A673 (cell line): Measurements from ENCODE around the gene WDR26. TPM values are rescaled to one million over a fixed set of nuclear protein-coding genes. Genes with fewer than 3 reads are reported as not detected.

Experiments
- BruUV-seq: library from RNA; stranded (reverse); fragments of 400-500 nt; replicated peaks from 2 replicates; lab custom pipeline; 2021; lab: Mats Ljungman, UMichigan
- CTCF ChIA-PET: fragments of 300-600 bp; sonication (Branson Sonifier 250); formaldehyde crosslinking; loops from one replicate; lab custom pipeline; 2022; ENCODE audit warnings: antibody characterized with exemption; lab: Charles Lee
- POLR2A ChIA-PET: fragments of 300-600 bp; sonication (Branson Sonifier 250); formaldehyde crosslinking; loops from one replicate; lab custom pipeline; 2022; ENCODE audit warnings: antibody characterized with exemption; ENCODE audit not compliant: low non-redundant PET; lab: Charles Lee
- DNase-seq: peaks from one replicate; pipeline ENCODE4 v3.0.0-alpha.2; 2015; ENCODE audit warnings: low spot score
- H3K27ac ChIP-seq: fragments of 200-600 bp; sonication (generic); 2 replicates; pipeline ENCODE4 v1.5.1; 2016; ENCODE audit warnings: mixed run types, low read depth, mild to moderate bottlenecking, mixed read lengths, antibody characterized with exemption, low read length; ENCODE audit not compliant: poor library complexity, severe bottlenecking
- H3K27me3 ChIP-seq: fragments of 200-600 bp; sonication (generic); replicated peaks from 2 replicates; pipeline ENCODE4 v1.6.1; 2017; ENCODE audit warnings: mixed run types, low read depth, mild to moderate bottlenecking, mixed read lengths, antibody characterized with exemption, low read length; ENCODE audit not compliant: insufficient read depth, poor library complexity
- H3K36me3 ChIP-seq: fragments of 200-600 bp; sonication (generic); 2 replicates; pipeline ENCODE4 v1.6.1; 2016; ENCODE audit warnings: mixed run types, mild to moderate bottlenecking, mixed read lengths, antibody characterized with exemption, low read length; ENCODE audit not compliant: insufficient read depth, poor library complexity, severe bottlenecking
- H3K4me1 ChIP-seq: fragments of 200-600 bp; sonication (generic); 2 replicates; pipeline ENCODE4 v1.6.1; 2017; ENCODE audit warnings: mixed run types, mild to moderate bottlenecking, mixed read lengths, antibody characterized with exemption, low read length; ENCODE audit not compliant: insufficient read depth, poor library complexity, severe bottlenecking
- H3K4me3 ChIP-seq: fragments of 200-600 bp; sonication (generic); 2 replicates; pipeline ENCODE4 v1.5.1; 2016; ENCODE audit warnings: low read depth, mixed run types, mild to moderate bottlenecking, mixed read lengths, low read length; ENCODE audit not compliant: poor library complexity, severe bottlenecking
- H3K9me3 ChIP-seq: fragments of 200-600 bp; sonication (generic); 2 replicates; pipeline ENCODE4 v1.6.1; 2016; ENCODE audit warnings: mixed run types, low read depth, mild to moderate bottlenecking, mixed read lengths, antibody characterized with exemption, low read length; ENCODE audit not compliant: poor library complexity, severe bottlenecking
- CTCF ChIP-seq: fragments of 300-800, 200-600 bp; sonication (generic); conservative IDR thresholded peaks from 2 replicates; pipeline ENCODE4 v1.5.1; 2017; ENCODE audit warnings: low read depth, mild to moderate bottlenecking, antibody characterized with exemption, low read length, moderate library complexity, mixed read lengths
- EZH2 ChIP-seq: fragments of 200-600 bp; sonication (generic); IDR thresholded peaks from 2 replicates; pipeline ENCODE4 v1.6.1; 2017; ENCODE audit warnings: borderline replicate concordance, low read depth, mild to moderate bottlenecking, mixed read lengths, antibody characterized with exemption, low read length; ENCODE audit not compliant: poor library complexity, severe bottlenecking
- intact Hi-C: fragments of 100-400 bp; cut with micrococcal nuclease; formaldehyde crosslinking; loops from one replicate; pipeline ENCODE4 v1.10.0; 2022; ENCODE audit not compliant: unreplicated experiment
- total RNA-seq: library from RNA; stranded (reverse); gene quantifications from 2 replicates; pipeline ENCODE4 v1.2.3, GENCODE V29; 2021

The WDR26 gene
- total RNA-seq, 1 experiment from 2014 or later: 73.5 TPM

GRCh38 chr1:224433701-224434672 is 610 bp downstream of the WDR26 start:
- Histone ChIP-seq H3K4me3 (peak overlapping the region; percentile 75), H3K9me3 (no peaks in the 10 kb centered on the region), H3K4me1 (peaks cover 38% of the 10 kb centered on the region), H3K36me3 (peaks cover 18% of the 10 kb centered on the region), H3K27me3 (no peaks in the 10 kb centered on the region), H3K27ac (peak overlapping the region; percentile 83)
- peak; percentile 35 for DNase-seq
- CTCF ChIA-PET: no interaction called here
- POLR2A ChIA-PET: no interaction called here
- intact Hi-C loops: no loop called here
- BruUV-seq: no TSS peak
- no peak for TF ChIP-seq CTCF
- no peak for TF ChIP-seq EZH2

GRCh38 chr1:224433041-224433691 is 1.4 kb downstream of the WDR26 start:
- H3K4me1 ChIP-seq: peaks cover 38% of the 10 kb centered on the region
- DNase-seq: peak; percentile 22
- no peaks in the 10 kb centered on the region for H3K9me3 ChIP-seq
- TF ChIP-seq CTCF (no peak), EZH2 (no peak)
- peak overlapping the region; percentile 75 for H3K4me3 ChIP-seq
- ChIA-PET POLR2A (no interaction called here), CTCF (interaction anchor here (0.5 kb wide), 1 partner anchor 25 kb away, joined by 4 read pairs; no protein-coding TSS in a partner anchor)
- H3K27me3 ChIP-seq: no peaks in the 10 kb centered on the region
- peak overlapping the region; percentile 82 for H3K27ac ChIP-seq
- intact Hi-C loops: no loop called here
- no TSS peak for BruUV-seq
- peaks cover 26% of the 10 kb centered on the region for H3K36me3 ChIP-seq

GRCh38 chr1:224432672-224433040 is 1.9 kb downstream of the WDR26 start:
- peaks cover 30% of the 10 kb centered on the region for H3K36me3 ChIP-seq
- POLR2A ChIA-PET: no interaction called here
- peaks cover 38% of the 10 kb centered on the region for H3K4me1 ChIP-seq
- no peak for TF ChIP-seq EZH2
- TF ChIP-seq CTCF: no peak
- intact Hi-C loops: no loop called here
- CTCF ChIA-PET: interaction anchor here (0.5 kb wide), 1 partner anchor 25 kb away, joined by 4 read pairs; no protein-coding TSS in a partner anchor
- no peaks in the 10 kb centered on the region for H3K27me3 ChIP-seq
- H3K27ac ChIP-seq: peak overlapping the region; percentile 23
- DNase-seq: peak; percentile 19
- H3K4me3 ChIP-seq: peak overlapping the region; percentile 75
- no TSS peak for BruUV-seq
- no peaks in the 10 kb centered on the region for H3K9me3 ChIP-seq
